Stimulated activated CD8-positive, alpha-beta memory T cell treated with anti-CD3 and anti-CD28 coated beads, Interleukin-12 subunit alpha, Interleukin-12 subunit beta, amount 100 ng/mL, for 4 hours (primary cell): ENCODE results near the gene RNF223.
"Not testable (repeated sequence)": the region's sequence is repeated elsewhere in the genome, so short reads cannot be mapped to it uniquely, and the experiment has no call there.

ENCODE experiments used
- DNase-seq: peaks from one replicate; pipeline ENCODE4 v3.0.0-alpha.2; 2020; ENCODE audit warnings: low read depth

Gene RNF223

DNA sequence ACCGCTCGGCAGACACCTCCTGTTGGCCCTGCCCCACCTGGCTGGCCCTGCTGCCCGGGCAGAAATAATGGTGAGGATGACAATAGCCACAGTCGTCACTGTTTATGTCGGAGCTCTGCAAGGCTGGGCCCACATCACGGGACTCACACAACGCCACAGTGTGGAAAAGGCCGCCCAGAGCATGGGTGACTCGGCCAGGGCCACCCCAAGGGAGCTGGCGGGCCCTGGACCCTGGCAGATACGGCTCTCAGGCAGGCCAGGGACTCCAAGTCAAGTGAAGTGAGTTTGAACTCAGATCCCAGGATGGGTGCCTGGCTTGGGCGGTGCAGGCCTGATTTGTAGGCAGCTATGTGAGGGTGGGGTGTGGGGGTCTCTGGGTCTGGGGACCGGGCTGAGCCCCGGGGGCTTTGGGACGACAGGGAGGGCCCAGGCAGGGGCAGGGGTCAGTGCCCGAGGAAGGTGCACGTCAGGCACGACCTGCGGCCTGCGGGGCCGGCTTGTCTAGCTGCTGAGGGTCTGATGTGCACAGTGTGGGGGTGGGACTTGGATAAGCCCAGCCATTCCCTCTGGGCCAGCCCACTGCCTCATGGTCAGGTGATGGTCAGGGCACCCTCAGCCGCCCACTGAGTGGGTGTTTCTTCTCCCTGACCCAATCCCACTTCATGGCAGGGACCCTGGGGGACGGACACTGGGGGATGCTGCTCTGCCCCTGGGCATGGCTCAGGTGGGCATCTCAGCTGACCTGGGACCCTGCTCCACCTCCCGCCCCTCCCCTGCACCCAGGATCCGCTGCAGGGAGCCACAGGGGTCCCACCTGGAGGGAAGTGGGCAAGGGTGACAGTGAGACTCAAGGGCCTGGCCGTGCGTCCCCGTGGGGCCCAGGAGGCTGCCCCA, 1.0 kb downstream of the RNF223 start:
- DNase-seq, result no peak

DNA sequence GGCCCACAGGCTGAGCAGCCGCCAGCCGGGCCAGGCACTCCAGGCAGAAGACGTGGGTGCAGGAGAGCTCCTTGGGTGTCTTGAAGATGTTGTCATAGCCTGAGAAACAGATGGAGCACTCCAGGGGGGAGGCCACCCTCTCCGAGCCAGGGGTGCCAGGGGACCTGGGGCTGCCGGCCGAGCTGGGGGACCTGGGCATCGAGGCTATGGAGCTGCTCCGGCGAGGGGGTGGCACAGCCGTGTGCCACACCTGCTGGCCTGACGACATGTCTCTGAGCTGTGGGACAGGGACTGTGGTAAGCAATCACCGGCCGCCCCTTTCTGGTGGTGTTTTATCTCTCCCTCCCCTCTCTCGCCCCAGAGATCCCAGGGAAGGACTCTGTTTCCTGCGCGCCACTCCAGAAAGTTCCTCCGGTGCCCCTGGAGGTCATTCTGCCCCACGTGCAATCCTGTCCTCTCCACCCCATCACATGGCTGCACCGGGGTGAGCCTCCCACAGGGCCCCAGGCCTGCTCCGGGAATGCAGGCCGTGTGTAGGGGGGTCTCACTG, 1.7 kb downstream of the RNF223 start:
- DNase-seq, result no peak

DNA sequence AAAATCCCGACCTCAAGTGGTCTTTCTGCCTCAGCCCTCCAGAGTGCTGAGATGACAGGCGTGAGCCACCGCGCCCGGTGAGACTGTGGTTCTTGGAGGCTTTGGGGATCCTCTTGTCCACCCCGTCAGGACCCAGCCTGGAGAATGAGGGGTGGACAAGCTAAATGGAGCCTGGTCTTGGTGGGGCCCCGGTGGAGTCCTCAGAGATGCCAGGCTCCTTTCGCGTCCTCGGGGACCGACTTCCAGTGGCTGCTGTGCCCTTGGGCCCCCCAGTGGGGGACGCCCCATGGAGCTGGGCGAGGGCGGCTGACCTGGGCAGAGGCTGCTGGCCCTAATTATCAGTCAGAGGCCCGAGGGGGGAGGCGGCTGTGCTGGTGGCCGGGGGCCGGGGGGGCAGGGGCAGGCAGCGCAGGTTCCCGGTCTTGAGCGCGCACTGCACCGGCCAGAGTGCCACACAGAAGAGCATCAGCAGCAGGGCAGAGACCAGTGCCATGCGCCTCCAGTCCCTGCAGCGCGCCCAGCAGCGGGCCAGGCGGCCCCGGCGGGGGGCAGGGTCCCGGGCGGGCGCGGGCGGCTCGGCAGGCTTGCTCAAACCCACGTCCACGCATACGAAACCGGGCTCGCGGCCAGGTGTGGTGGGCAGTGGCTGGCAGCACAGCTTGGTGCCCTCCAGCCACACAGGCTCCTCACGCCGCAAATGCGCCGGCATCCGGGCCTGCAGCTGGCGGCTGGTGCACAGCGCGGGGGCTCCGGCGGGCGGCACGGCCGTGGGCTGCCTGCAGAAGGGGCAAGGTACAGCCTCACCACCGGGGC, 2.4 kb downstream of the RNF223 start:
- DNase-seq, result no peak

DNA sequence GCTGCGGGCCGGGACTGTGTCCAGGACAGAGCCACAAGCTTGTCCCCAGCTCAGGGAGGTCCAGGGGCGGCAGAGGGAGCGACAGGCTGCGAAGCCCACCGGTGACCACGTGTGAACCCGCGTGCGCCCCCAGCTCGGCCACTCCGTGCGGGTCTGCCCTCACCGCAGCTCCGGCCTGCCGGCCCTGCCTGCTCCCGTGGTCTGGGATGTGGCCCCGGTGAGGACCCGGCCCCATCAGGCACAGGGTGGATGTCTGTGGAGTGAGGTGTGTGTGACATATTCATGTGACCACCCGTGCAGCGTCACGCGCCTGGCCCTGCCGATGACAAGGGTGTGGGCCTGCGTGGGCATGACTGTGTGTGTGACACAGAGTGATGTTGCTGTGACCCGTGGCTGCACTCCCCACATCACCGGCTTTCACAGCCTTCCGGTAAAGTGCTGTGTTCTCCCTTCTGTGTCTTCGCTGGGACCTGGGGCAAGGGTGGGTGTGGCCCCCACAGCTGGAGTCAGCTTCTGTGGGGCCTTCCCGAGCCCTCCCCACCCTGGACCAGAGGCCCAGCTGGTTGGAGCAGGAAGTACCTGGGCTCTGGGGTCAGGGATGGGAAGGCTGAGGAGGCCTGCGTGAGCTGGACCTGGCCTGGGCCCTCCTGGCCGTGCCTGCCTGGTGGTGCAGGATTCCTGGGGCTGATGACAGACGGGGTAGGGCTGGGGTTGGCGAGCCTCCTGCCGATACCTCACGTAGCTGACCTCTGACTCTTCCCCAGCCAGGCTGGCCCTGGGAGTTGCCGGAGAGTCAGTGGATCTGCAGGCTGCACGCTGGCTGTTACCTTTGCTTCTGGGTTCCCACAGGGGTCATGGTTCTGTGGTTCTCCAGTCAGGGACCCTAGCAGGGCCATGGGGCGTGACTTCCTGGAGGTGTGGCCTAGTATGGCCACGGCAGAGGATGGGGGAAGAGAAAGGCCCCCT, 4.1 kb downstream of the RNF223 start:
- DNase-seq, result no peak

DNA sequence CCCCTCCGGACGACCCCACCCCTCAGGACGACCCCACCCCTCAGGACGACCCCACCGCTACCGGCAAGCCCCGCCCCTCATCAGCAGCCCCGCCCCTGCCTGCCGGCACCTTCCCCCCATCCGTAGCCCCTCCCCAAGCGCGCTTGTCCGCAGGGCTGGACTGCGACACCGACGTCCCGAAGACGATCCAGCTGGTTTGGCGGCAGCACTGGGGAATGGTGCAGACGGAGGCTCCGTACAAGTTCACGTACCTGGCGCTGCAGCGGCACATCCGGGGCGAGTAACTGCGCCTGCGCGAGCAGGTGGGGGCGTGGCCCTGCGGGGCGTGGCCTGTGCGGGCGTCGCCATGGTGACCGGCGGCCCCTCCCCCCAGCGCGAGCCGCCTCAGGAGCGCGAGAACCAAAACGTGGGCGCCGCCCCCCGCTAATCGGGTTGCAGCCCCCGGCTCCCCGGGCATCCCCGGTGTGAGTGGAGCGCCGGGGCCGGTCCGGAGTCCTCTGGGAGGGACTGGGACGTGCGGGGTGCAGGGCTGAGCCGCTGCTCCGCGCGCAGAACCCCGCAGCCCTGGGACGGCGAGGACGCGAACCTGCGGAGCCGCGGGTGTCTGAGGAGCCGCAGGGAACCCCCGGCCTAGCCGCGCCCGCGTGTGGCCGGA, 4.9 kb downstream of the RNF223 start:
- DNase-seq, result peak; percentile 81

DNA sequence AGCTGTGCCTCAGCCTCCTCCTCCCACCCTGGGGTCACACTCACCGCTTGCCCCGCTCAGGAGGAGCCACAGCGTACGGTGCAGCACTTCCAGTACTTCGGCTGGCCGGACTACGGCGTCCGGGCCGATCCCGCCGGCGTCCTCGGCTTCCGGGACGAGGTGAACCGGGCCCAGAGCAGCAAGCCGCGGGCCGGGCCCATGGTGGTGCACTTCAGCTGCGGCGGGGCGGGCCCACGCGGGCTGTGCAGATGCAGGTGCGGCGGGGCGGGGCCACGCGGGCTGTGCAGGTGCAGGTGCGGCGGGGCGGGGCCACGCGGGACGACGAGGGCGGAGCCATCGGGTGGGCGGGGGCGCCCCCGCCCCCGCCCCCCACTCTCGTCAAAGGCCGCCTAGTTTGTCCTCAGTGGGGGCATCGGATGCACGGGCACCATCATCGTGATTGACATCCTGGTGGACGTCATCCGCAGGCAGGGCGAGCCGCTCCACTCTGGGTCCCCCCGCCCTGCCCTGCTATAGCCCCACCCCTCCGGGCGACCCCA, 5.5 kb downstream of the RNF223 start:
- DNase-seq, result peak; percentile 22

DNA sequence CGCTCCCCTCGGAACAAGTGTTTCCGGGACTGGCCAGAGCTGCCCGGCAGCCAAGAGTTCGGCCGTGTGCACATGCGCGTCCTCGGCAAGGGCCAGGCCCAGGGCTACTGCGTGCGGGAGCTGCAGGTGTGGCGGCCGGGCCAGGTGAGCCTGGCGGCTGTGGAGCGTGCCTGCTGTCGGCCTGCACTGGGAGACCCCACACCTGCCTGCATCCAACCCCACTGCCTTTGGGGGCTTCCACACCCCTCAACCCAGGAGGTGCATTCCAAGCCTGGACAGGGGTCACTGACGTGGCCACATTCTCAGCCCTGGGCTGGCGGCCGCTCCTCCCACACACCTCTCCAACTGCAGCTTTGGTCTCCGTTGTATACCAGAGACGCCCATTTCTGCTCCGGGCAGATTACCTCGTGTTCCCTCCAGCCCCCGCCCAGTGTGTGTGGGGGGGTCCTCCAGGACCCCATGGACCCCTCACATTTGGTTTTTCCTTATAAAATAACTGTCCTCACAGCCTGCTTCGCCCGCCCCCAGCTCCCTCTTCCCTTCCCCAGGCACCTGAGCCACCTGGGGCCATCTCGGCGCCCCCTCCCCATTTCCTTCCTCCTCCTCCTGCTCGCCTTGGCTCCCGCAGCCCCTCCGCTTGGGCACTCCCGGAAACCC, 6.1 kb downstream of the RNF223 start:
- no peak for DNase-seq

DNA sequence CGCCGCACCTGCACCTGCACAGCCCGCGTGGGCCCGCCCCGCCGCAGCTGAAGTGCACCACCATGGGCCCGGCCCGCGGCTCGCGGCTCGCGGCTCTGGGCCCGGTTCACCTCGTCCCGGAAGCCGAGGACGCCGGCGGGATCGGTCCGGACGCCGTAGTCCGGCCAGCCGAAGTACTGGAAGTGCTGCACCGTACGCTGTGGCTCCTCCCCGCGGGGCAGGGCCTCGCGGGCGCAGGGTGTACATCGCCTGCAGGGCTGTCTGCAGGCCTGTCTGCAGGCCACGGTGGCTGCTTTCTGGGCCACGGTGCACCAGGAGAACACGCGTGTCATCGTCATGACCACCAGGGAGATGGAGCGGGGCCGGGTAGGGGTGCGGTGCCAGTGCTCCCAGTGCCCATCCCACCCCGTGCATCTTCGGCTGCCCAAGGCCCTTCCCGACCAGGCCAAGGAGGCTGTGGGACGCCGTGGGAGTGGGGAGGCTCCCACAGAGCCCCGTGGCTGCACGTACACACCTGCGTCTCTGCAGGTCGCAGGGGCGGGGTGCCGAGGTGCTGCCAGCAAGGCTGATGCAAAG, 6.7 kb downstream of the RNF223 start:
- DNase-seq, result no peak

DNA sequence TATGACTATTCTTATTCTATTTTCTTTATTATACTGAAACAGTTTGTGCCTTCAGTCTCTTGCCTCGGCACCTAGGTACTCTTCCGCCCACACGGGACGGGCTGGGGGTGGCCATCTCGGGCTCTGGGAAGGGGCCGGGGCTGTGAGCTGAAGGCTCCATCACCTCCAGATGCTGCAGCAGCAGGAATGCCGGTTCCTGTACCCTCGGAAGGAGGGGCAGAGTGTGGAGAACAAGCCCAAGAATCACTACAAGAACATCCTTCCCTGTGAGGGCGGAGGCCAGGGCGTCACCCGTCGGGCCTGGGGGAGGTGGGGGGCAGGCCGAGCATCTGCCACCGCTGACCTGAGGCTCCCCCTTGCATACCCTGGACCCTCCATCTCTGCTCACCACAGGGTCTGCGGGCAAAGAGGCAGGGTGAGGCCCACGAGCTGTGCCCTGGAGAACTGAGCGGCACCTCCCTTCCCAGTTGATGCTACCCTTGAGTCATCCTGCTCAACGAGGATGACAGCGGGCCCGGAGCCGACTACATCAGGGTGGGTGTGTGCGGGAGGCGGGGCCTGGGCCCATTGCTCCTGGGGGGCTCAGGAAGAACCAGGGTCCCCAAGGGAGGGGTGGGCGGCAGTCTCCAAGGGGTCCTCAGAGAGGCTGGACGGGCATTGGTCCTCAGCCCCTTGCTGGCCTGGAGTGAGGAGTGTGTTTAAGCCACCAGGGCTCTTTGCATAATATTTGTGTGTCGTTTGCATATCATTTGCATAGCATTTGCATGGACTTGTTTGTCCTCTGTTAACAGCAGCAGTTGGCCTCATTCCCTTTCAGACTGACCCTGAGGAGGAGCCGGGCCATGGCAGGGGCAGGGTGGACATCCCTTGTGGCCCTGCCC, 7.5 kb downstream of the RNF223 start:
- no peak for DNase-seq

DNA sequence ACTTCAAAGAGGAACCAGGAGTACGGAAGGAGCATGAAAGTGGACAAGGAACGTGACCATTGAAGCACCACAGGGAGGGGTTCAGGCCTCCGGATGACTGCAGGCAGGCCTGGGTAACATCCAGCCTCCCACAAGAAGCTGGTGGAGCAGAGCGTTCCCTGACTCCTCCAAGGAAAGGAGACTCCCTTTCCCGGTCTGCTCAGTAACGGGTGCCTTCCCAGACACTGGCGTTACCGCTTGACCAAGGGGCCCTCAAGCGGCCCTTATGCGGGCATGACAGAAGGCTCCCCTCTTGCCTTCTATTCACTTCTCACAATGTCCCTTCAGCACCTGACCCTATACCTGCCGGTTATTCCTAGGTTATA, 8.2 kb downstream of the RNF223 start:
- not testable (repeated sequence) for DNase-seq

DNA sequence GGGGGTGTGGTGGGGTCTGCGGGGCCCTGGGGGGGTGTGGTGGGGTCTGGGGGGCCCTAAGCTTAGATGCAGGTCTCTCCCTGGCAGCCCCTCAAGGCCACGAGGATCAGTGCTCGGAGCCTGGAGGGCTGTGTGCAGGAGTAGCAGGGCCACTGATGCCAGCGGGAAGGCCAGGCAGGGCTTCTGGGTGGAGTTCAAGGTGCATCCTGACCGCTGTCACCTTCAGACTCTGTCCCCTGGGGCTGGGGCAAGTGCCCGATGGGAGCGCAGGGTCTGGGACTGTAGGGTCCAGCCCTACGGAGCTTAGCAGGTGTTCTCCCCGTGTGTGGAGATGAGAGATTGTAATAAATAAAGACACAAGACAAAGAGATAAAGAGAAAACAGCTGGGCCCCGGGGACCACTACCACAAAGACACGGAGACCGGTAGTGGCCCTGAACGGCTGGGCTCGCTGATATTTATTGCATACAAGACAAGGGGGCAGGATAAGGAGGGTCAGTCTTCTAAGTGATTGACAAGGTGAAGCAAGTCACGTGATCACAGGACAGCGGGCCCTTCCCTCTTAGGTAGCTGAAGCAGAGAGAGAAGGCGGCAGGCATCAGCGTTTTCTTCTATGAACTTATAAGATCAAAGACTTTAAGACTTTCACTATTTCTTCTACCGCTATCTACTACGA, 8.7 kb downstream of the RNF223 start:
- DNase-seq, result no peak

DNA sequence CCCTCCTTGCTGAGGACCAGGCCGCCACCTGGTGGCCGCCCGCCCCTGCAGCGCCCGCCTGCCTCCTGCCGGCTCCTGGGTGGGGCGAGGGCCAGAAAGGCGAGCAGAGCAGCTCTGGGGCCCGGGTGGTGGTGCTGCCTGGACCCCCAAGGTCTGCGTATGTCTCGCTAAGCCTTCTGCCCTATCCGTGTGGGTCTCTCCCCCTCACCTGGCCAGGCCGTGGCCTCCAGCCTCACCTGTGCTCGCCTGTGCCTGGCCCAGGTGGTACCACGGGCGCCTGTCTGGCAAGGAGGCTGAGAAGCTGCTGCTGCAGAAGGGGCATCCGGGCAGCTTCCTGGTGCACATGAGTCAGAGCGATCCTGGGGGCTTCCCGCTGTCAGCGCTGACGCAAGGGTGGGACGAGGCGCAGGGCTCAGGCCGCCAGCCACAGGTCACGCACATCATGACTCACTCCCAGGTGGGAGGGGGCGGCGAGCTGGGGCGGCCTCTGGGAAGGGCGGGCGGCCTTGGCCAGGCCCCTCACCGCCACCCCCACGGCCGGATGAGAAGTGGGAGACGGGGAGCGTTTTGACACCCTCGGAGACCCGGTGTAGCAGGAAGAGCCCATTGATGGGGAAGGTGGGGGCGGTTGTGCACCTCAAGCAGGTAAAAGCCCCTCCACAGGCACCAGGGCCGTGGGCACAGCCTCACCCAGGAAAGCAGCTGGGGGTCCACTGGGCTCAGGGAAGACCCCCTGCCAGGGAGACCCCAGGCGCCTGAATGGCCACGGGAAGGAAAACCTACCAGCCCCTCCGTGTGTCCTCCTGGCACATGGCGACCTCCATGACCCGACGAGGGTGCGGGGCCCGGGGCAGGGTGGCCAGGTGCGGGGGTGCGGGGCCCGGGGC, 9.9 kb downstream of the RNF223 start:
- peak; percentile 90 for DNase-seq

DNA sequence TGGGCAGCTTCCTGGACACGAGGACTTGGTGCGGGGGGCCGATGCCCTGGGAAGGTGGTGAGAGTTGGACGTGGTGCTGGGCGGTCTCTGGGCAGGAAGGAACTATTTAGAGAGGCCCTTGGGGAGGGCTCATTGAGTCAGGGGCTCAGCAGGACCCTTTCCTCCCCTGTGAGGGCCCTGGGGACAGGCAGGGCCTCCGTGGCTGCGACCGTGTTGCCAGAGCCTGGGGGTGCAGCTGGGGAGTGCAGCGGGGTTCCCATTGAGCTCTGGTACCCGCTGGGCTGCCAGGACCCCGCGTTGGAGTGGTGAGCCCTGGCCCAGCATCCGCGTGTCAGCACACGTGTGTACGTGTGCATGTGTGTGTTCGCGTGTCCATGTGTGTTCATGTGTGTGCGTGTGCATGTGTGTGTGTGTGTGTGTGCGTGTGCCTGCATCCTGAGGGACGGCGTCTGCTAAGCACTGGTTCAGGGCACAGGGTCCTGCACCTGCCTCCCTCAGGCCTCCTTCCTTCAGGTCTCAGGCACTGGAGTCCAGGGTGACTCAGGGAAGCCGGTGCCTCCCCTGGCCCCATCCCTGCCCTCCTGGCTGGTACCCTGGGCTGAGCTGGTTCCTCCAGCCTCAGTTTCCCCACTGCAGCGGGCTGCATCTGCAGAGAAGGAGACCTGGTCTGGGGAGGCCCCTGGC, 10.7 kb downstream of the RNF223 start:
- no peak for DNase-seq

DNA sequence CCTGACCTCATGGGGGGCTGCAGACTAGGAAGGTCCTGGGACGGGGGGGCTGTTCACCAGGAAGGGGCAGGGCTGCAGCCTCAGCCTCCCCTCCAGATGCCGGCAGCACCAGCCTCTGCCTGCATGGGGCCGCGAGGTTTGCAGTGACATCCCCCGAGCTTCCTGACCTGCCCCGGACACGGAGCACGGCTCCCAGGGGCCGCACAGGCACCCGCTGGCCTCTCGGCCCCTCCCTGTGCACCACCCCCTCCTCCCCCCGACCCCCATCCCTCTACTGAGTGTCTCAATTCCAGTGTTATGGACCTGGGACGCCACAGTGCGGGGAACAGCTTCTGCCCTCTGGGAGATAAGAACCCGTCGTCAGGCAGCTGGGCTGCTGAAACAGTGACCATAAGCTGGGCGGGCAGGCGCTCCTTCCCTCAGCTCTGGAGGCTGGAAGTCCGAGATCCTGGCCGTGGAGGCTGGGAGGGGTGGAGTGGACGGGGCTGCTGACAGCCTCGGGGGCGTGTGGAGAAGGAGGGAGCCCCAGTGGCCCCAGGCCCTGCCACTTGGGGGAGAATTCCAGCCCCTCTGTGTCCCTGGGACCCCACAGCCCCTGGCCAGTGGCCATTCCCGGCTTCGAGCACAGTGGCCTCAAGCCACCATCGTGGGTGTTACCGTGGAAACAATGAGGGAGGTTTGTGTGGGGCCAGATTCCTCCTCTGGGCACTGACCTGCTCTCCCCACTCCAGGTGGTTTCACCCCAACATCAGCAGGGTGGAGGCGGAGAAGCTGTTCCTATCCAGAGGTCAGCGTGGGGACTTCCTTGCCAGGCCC, 11.6 kb downstream of the RNF223 start:
- DNase-seq, result no peak

DNA sequence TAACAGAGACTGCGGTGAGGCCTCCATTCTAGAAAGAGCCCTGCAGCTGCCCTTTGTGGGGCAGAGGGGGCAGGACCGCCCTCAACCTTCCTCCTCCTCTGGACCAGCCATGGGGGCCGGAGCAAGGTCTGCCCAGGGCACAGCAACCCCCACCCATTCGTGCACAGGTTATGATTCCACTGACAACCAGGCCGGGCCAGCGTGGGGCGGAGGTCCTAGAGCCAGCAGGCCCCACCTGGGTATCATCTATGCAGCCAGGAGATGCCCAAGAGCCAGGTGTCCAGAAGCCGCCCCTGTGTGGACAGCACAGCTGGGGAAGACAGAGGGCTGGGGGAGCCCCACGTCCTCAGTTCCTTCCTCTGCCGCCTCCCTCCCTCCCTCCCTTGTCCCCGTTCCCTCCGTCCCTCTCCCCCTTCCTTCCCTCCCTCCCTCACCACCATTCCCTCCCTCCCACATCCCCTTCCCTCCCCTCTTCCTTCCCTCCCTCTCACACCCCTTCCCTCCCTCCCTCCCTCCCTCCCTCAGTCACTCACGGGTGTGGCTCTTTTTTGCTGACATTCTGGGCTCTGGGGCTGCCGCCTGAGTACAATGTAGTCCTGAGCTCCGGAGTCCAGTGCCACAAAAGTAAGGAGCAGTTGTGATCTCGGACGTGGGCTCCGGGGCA, 12.3 kb downstream of the RNF223 start:
- DNase-seq, result no peak
